ENCODE data around the gene AUTS2. TPM values are rescaled to one million over a fixed set of nuclear protein-coding genes. Genes with fewer than 3 reads are reported as not detected.

The AUTS2 gene
- total and polyA plus RNA-seq, 10 of the 15 experiments (the other 5 are each of a cell fraction or from before 2014, with no cell fraction given): 6.4 to 55.6 (median 21.6) TPM

DNA sequence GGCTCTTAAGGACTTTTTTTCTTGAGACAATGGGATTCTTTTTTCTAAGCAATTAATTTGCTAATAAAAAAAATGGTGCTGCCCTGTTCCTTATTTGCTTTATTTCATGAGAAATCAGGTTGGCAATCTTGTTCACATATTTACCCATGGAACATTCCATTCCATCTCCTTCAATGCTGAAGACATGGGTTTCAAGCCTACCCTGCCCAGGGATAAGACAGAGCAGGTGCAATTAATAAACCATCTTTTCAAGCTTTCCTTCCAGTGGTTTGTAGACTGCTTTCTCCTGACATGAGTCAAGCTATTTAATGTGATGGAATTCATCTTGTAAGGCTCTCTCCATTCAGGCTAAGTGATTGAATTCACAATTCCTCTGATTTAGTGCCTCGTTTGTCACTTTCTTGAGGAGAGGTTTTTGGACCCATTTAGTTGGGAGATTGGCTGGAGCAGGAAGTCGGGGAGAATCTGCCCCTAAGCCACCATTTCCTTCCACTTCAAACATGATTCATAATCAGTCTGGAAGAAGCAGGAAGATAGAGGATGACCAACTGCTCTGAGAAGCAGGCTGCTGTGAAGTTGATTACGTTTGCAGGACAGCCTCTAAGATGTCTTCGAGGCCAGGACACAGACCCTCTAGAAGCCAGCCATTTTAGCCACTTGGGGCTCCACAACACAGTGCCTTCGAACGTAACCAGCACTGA lies 981.3 kb downstream of the AUTS2 start:
- Histone ChIP-seq H3K4me1 (ENCODE audit: control insufficient read depth, insufficient read depth, low read length) (no peaks in the 10 kb centered on the region), H3K27ac (ENCODE audit: control insufficient read depth, insufficient read depth) (no peak overlapping the region), H4K20me1 (ENCODE audit: control insufficient read depth, insufficient read depth) (no peaks in the 10 kb centered on the region), H3K4me3 (no peak overlapping the region), H3K4me2 (ENCODE audit: control insufficient read depth, insufficient read depth) (no peak overlapping the region), H2AFZ (ENCODE audit: control insufficient read depth, low read depth, low read length) (no peak overlapping the region), H3K36me3 (ENCODE audit: control insufficient read depth in 2 of 2, insufficient read depth in 2 of 2, low read length in 1 of 2) (no peaks in the 10 kb centered on the region), H3K9me3 (replicated peaks; ENCODE audit: control insufficient read depth, insufficient read depth, low read length) (no peaks in the 10 kb centered on the region), H3K9ac (ENCODE audit: control insufficient read depth, insufficient read depth, low read length) (no peak overlapping the region), H3K79me2 (ENCODE audit: control insufficient read depth, insufficient read depth, low read length) (no peaks in the 10 kb centered on the region), H3K27me3 (replicated peaks in 1 of 2; ENCODE audit: control insufficient read depth in 2 of 2, insufficient read depth in 2 of 2, low read length in 1 of 2) (no peaks in the 10 kb centered on the region)
- no TSS peak for BruUV-seq (replicated peaks)
- ChIA-PET CTCF (no interaction called here), SMC1A (ENCODE audit: uncharacterized antibody, unreplicated experiment) (no interaction called here), RAD21 (ENCODE audit: unreplicated experiment) (no interaction called here), POLR2A (no interaction called here)
- FAIRE-seq (no peak), DNase-seq (ENCODE audit: low read depth, low spot score) (no peak), ATAC-seq (no peak)
- in situ Hi-C loops (cut with MboI) (no loop called here), intact Hi-C loops (cut with micrococcal nuclease; ENCODE audit: unreplicated experiment) (no loop called here)
- WGBS (ENCODE audit: insufficient coverage, insufficient replicate concordance, low lambda C conversion rate, missing lambda C conversion rate): 38% methylated on average over 6 of the region's 6 CpGs
- TF ChIP-seq ZZZ3 (IDR thresholded peaks at IDR 0.05; ENCODE audit: control insufficient read depth, insufficient read length, low read depth) (no peak), SP1 (IDR thresholded peaks at IDR 0.05; ENCODE audit: low read depth, low read length) (no peak), BHLHE40 (IDR thresholded peaks at IDR 0.05; ENCODE audit: borderline replicate concordance in 1 of 2, low read depth in 2 of 2, low read length in 1 of 2) (no peak), STAT1 (conservative IDR thresholded peaks at IDR 0.05) (no peak)
- TF ChIP-seq, protein P1, sequence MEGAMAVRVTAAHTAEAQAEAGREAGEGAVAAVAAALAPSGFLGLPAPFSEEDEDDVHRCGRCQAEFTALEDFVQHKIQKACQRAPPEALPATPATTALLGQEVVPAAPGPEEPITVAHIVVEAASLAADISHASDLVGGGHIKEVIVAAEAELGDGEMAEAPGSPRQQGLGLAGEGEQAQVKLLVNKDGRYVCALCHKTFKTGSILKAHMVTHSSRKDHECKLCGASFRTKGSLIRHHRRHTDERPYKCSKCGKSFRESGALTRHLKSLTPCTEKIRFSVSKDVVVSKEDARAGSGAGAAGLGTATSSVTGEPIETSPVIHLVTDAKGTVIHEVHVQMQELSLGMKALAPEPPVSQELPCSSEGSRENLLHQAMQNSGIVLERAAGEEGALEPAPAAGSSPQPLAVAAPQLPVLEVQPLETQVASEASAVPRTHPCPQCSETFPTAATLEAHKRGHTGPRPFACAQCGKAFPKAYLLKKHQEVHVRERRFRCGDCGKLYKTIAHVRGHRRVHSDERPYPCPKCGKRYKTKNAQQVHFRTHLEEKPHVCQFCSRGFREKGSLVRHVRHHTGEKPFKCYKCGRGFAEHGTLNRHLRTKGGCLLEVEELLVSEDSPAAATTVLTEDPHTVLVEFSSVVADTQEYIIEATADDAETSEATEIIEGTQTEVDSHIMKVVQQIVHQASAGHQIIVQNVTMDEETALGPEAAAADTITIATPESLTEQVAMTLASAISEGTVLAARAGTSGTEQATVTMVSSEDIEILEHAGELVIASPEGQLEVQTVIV (IDR thresholded peaks at IDR 0.05; ENCODE audit: borderline replicate concordance, partially characterized antibody): no peak
- TF ChIP-seq, protein P2, sequence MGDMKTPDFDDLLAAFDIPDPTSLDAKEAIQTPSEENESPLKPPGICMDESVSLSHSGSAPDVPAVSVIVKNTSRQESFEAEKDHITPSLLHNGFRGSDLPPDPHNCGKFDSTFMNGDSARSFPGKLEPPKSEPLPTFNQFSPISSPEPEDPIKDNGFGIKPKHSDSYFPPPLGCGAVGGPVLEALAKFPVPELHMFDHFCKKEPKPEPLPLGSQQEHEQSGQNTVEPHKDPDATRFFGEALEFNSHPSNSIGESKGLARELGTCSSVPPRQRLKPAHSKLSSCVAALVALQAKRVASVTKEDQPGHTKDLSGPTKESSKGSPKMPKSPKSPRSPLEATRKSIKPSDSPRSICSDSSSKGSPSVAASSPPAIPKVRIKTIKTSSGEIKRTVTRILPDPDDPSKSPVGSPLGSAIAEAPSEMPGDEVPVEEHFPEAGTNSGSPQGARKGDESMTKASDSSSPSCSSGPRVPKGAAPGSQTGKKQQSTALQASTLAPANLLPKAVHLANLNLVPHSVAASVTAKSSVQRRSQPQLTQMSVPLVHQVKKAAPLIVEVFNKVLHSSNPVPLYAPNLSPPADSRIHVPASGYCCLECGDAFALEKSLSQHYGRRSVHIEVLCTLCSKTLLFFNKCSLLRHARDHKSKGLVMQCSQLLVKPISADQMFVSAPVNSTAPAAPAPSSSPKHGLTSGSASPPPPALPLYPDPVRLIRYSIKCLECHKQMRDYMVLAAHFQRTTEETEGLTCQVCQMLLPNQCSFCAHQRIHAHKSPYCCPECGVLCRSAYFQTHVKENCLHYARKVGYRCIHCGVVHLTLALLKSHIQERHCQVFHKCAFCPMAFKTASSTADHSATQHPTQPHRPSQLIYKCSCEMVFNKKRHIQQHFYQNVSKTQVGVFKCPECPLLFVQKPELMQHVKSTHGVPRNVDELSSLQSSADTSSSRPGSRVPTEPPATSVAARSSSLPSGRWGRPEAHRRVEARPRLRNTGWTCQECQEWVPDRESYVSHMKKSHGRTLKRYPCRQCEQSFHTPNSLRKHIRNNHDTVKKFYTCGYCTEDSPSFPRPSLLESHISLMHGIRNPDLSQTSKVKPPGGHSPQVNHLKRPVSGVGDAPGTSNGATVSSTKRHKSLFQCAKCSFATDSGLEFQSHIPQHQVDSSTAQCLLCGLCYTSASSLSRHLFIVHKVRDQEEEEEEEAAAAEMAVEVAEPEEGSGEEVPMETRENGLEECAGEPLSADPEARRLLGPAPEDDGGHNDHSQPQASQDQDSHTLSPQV (IDR thresholded peaks at IDR 0.05): no peak

Data from GM12878 (cell line).